Uterus (tissue), 4 donors: ENCODE results near the gene SPC25. TPM values are rescaled to one million over a fixed set of nuclear protein-coding genes. Genes with fewer than 3 reads are reported as not detected.

Experiments
- DNase-seq, 2 donors: peaks; one replicate each; pipeline ENCODE4 v3.0.0-alpha.2; 2019 to 2020
- H3K27ac ChIP-seq, 2 donors: fragments of 200-600 bp; sonication (generic); 1 replicate in 1 of 2; 2 replicates in 1 of 2; pipeline ENCODE4 v1.5.1; 2016 to 2018
- H3K27me3 ChIP-seq, 2 donors: fragments of 200-600 bp; sonication (generic); one replicate each; pipeline ENCODE4 v1.5.1; 2018 to 2019; ENCODE audit warnings: control low read depth in 1 of 2
- H3K36me3 ChIP-seq, 2 donors: fragments of 200-600 bp; sonication (generic); one replicate each; pipeline ENCODE4 v1.5.1; 2019; ENCODE audit warnings: control low read depth in 1 of 2
- H3K4me1 ChIP-seq, 2 donors: fragments of 200-600 bp; sonication (generic); one replicate each; pipeline ENCODE4 v1.5.1; 2018 to 2019; ENCODE audit warnings: control low read depth in 1 of 2
- H3K4me3 ChIP-seq, 2 donors: fragments of 200-600 bp; sonication (generic); 1 replicate in 1 of 2; 2 replicates in 1 of 2; pipeline ENCODE4 v1.5.1; 2018 to 2019; ENCODE audit warnings: mild to moderate bottlenecking in 1 of 2
- H3K9me3 ChIP-seq, 2 donors: fragments of 200-600 bp; sonication (generic); one replicate each; pipeline ENCODE4 v1.5.1; 2019; ENCODE audit warnings: control low read depth in 1 of 2
- POLR2A ChIP-seq, 2 donors: fragments of 450-650 bp; IDR thresholded peaks; one replicate each; pipeline ENCODE4 v1.6.1; 2016; ENCODE audit warnings: antibody characterized with exemption in 2 of 2, mild to moderate bottlenecking in 1 of 2, moderate library complexity in 1 of 2
- intact Hi-C: fragments of 100-400 bp; cut with DNase I; formaldehyde crosslinking; loops from one replicate; pipeline ENCODE4 v1.15.1; 2023; ENCODE audit warnings: low total_unique reads
- total RNA-seq, 4 donors: library from RNA; depleted of rRNA in 3 of 4; stranded (reverse); fragments of >200 nt in 3 of 4; gene quantifications; one replicate each; pipeline versions ENCODE4 v1.1.0 to v1.2.4, GENCODE V29; 2014 to 2023
- TF ChIP-seq, protein P1 (sequence below), 4 experiments: fragments of 200-600 bp in 2 of 4; fragments of 450-650 bp in 2 of 4; sonication (generic) in 2 of 4; IDR thresholded peaks; one replicate each; pipeline ENCODE4 v1.5.1; 2016 to 2019; ENCODE audit warnings: antibody characterized with exemption in 4 of 4, mild to moderate bottlenecking in 2 of 4, moderate library complexity in 1 of 4
- donor health status: DM: yes; HTN: yes; CAD: no.

Gene SPC25
- total RNA-seq, 4 donors from 2014 or later: 0.43 to 9.5 TPM; not detected in 2

DNA sequence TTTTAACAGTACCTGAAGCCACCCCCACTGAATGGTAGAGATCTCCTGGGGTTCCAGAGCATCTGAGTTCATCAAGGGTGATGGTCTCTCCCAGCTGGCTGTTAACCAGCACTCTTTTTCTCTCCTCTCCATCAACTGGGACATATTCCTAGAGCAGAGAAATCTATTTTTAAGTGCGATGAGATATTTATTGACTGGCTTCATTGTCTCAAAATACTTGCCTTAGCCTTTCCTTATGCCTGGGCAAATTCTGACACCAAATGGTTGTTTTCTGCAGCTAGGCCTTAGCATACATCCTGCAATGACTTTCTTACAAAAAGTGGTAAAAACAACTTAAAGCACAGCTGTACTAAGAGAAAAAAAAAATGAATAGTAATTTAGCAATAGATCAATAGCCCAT lies 68.2 kb downstream of the SPC25 start:
- DNase-seq: no peak
- Histone ChIP-seq H3K27me3 (no peaks in the 10 kb centered on the region), H3K9me3 (no peaks in the 10 kb centered on the region), H3K4me3 (no peak overlapping the region), H3K4me1 (no peaks in the 10 kb centered on the region), H3K27ac (no peak overlapping the region), H3K36me3 (no peaks in the 10 kb centered on the region)
- no peak for TF ChIP-seq POLR2A (IDR thresholded peaks at IDR 0.05)
- TF ChIP-seq, protein P1, sequence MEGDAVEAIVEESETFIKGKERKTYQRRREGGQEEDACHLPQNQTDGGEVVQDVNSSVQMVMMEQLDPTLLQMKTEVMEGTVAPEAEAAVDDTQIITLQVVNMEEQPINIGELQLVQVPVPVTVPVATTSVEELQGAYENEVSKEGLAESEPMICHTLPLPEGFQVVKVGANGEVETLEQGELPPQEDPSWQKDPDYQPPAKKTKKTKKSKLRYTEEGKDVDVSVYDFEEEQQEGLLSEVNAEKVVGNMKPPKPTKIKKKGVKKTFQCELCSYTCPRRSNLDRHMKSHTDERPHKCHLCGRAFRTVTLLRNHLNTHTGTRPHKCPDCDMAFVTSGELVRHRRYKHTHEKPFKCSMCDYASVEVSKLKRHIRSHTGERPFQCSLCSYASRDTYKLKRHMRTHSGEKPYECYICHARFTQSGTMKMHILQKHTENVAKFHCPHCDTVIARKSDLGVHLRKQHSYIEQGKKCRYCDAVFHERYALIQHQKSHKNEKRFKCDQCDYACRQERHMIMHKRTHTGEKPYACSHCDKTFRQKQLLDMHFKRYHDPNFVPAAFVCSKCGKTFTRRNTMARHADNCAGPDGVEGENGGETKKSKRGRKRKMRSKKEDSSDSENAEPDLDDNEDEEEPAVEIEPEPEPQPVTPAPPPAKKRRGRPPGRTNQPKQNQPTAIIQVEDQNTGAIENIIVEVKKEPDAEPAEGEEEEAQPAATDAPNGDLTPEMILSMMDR (IDR thresholded peaks at IDR 0.05): no peak
- intact Hi-C loops: no loop called here

DNA sequence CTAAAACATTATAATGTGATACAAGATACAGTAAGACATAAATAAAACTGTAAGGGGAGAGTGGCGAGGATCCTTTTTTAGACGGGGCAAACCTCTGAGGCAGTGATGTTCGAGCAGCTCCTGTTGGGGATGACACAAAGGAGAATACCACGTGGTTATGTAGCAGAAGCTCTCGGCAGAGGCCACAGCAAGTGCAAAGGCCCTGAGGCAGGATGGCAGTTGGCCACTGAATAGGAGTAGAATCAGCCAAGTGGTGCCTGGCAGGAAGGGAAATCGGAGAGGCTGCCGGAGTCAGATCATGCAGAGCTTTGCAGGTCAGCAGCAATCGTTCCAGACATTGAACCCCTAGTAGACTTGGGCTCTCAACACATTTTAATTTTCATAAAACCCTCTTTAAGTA lies 68.7 kb downstream of the SPC25 start:
- Histone ChIP-seq H3K27ac (no peak overlapping the region), H3K36me3 (no peaks in the 10 kb centered on the region), H3K27me3 (no peaks in the 10 kb centered on the region), H3K4me1 (no peaks in the 10 kb centered on the region), H3K4me3 (no peak overlapping the region), H3K9me3 (no peaks in the 10 kb centered on the region)
- intact Hi-C loops: no loop called here
- DNase-seq: no peak
- TF ChIP-seq, protein P1 (IDR thresholded peaks at IDR 0.05): no peak
- no peak for TF ChIP-seq POLR2A (IDR thresholded peaks at IDR 0.05)

Other genes with a start within 250 kb of the SPC25 start
- gene NOSTRIN, start 87.8 kb downstream of the SPC25 start, total RNA-seq: 100 to 1,000 TPM in 3 of 4 donors, 10 to 100 TPM in 1; 27.5 to 192 (median 147) TPM
- gene G6PC2, start 10.9 kb upstream of the SPC25 start, total RNA-seq: under 1 TPM in 1 of 4 donors, not detected in 3; 0.95 TPM
- gene ABCB11, start 140.9 kb upstream of the SPC25 start, total RNA-seq: under 1 TPM in 1 of 4 donors, not detected in 3; 0.29 TPM
- under 1 TPM in 3 of 4 donors, not detected in 1; 0.26 to 0.91 (median 0.48) TPM for gene DHRS9, start 179.1 kb upstream of the SPC25 start, total RNA-seq